ENCODE measurements around the gene RNF223. TPM values are rescaled to one million over a fixed set of nuclear protein-coding genes. Genes with fewer than 3 reads are reported as not detected.

The RNF223 gene
- total RNA-seq, 1 experiment from 2014 or later = not detected

GRCh38 chr1:1118011-1118875, 44.1 kb upstream of the RNF223 start:
- Mint-ChIP-seq H3K27ac (no peak overlapping the region), H3K4me3 (peak overlapping the region; percentile 12; the same call in 1 of the 2 replicates), H3K9me3 (peaks cover 4% of the 10 kb centered on the region), H3K4me1 (peaks cover 8% of the 10 kb centered on the region), H3K27me3 (ENCODE audit: low read depth) (peaks cover 29% of the 10 kb centered on the region), H3K36me3 (peaks cover 5% of the 10 kb centered on the region)
- ChIA-PET CTCF (interaction anchor here (0.7 to 3.3 kb wide), 3 partner anchors 54 to 173 kb away, joined by 3 to 9 read pairs (median 5); no protein-coding TSS in a partner anchor), POLR2A (no interaction called here)
- DNase-seq (ENCODE audit: low spot score) = no peak
- no peak for ATAC-seq
- no peak for TF ChIP-seq FOXK1 (CRISPR knock-in tag; IDR thresholded peaks at IDR 0.05)
- TF ChIP-seq CTCF (IDR thresholded peaks at IDR 0.05) = no peak

GRCh38 chr1:1117469-1117831, 43.3 kb upstream of the RNF223 start:
- Mint-ChIP-seq H3K36me3 (peaks cover 12% of the 10 kb centered on the region), H3K4me1 (peaks cover 9% of the 10 kb centered on the region), H3K27ac (no peak overlapping the region), H3K27me3 (ENCODE audit: low read depth) (peaks cover 29% of the 10 kb centered on the region), H3K9me3 (peaks cover 10% of the 10 kb centered on the region), H3K4me3 (peak overlapping the region; percentile 50)
- TF ChIP-seq ZNF138 (CRISPR knock-in tag; conservative IDR thresholded peaks at IDR 0.05) (no peak), KAT7 (CRISPR knock-in tag; IDR thresholded peaks at IDR 0.05; ENCODE audit: borderline replicate concordance) (no peak), MXD4 (CRISPR knock-in tag; IDR thresholded peaks at IDR 0.05; ENCODE audit: borderline replicate concordance) (no peak), ATF6 (CRISPR knock-in tag; IDR thresholded peaks at IDR 0.05) (no peak), ZNF425 (CRISPR knock-in tag; conservative IDR thresholded peaks at IDR 0.05) (no peak), RELA (CRISPR knock-in tag; IDR thresholded peaks at IDR 0.05; ENCODE audit: borderline replicate concordance) (no peak), TEAD4 (CRISPR knock-in tag; IDR thresholded peaks at IDR 0.05) (no peak), MYBL2 (CRISPR knock-in tag; IDR thresholded peaks at IDR 0.05) (no peak), TCF7 (CRISPR knock-in tag; IDR thresholded peaks at IDR 0.05; ENCODE audit: low read depth) (no peak), ATF1 (CRISPR knock-in tag; IDR thresholded peaks at IDR 0.05) (no peak), JAZF1 (CRISPR knock-in tag; IDR thresholded peaks at IDR 0.05) (no peak), USF1 (CRISPR knock-in tag; IDR thresholded peaks at IDR 0.05) (no peak)
- ATAC-seq = no peak
- no peak for DNase-seq (ENCODE audit: low spot score)
- CTCF ChIA-PET = interaction anchor here (0.7 to 3.3 kb wide), 4 partner anchors 53 to 174 kb away, joined by 3 to 9 read pairs (median 7); partner anchors contain the start of gene TTLL10
- POLR2A ChIA-PET = no interaction called here
